SH-SY5Y (cell line): ENCODE data around the gene HMCES.

Experiments
- GATA2 ChIP-seq: IDR thresholded peaks from 2 replicates; pipeline ENCODE4 v1.6.1; 2011; ENCODE audit warnings: mild to moderate bottlenecking, low read depth, low read length
- GATA3 ChIP-seq: IDR thresholded peaks from 2 replicates; pipeline ENCODE4 v1.6.1; 2011; ENCODE audit warnings: low read depth, mild to moderate bottlenecking, low read length, moderate library complexity

DNA sequence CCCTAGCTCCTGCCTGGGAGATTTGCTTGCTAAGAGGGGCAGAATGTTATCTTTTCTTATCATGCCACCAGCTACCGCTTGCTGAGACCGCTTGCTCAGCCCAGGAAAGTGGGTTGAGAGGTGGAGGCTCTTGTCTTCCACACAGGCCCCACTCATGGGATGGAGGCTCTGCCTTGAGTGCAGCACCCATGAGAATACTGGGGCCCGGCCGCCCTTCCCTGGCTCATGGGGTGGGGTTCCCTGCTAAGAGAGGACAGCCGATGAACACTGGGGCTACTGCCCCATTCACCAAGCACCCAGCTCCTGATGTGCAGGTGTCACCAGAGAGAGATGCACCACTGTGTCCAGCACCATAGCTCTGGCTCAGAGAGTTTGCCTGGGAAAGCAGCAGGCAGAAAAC is 55.2 kb downstream of the HMCES start:
- TF ChIP-seq GATA2, result no peak
- no peak for TF ChIP-seq GATA3
